ENCODE results near the gene ADCK2. TPM values are rescaled to one million over a fixed set of nuclear protein-coding genes. Genes with fewer than 3 reads are reported as not detected.
A peak's percentile ranks its signal among the peaks of the same experiment; 100 is the strongest.
"Not testable (repeated sequence)": the region's sequence is repeated elsewhere in the genome, so short reads cannot be mapped to it uniquely, and the experiment has no call there.

Gene ADCK2
- total and polyA plus RNA-seq, 5 donors = 11.7 to 17.9 (median 14.8) TPM

DNA sequence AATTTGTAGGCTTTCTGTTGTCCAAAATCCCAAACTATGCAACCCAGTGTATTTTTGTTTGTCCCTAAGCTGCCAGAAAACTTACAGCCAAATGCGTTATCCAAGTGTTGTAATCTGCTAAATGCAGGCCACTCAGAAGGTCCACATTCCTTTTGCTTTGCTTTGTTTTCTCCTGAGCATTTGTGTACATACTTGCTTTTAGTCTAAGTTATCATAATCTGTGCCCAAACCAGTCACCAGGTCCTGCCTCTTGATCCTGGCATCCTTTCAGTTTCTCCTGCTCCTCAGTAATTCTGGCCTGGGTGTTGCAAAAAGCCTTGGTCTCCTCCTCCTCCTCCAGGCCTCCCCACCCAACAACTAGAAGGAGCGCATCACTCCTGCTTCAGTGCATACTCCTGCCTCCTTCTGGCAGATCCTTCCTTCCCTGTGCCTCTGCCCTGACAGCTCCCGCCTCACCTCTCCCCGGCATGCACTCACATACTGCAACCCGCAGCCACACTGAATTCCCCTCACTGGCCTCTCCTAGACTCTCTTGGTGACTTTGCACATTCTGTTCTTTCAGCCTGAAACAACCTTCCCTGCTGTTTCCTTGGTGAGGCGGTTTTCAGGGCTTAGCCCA is 34.5 kb upstream of the ADCK2 start:
- H3K4me3 ChIP-seq (ENCODE audit: low read length) = no peak overlapping the region
- H3K4me1 ChIP-seq (ENCODE audit: control insufficient read depth, insufficient read depth, low read length) = peaks cover 17% of the 10 kb centered on the region
- H3K27me3 ChIP-seq (ENCODE audit: control insufficient read depth, insufficient read depth) = no peaks in the 10 kb centered on the region
- DNase-seq = peak in 2 of 3 donors; percentile 68 to 69
- H3K27ac ChIP-seq (ENCODE audit: low read length) = peak overlapping the region; percentile 62
- intact Hi-C loops (cut with DNase I) = no loop called here
- WGBS = 58% methylated on average over 6 of the region's 6 CpGs
- H3K9me3 ChIP-seq (ENCODE audit: control insufficient read depth, low read length) = no peaks in the 10 kb centered on the region
- ATAC-seq = peak in 1 of 2 donors; percentile 41

DNA sequence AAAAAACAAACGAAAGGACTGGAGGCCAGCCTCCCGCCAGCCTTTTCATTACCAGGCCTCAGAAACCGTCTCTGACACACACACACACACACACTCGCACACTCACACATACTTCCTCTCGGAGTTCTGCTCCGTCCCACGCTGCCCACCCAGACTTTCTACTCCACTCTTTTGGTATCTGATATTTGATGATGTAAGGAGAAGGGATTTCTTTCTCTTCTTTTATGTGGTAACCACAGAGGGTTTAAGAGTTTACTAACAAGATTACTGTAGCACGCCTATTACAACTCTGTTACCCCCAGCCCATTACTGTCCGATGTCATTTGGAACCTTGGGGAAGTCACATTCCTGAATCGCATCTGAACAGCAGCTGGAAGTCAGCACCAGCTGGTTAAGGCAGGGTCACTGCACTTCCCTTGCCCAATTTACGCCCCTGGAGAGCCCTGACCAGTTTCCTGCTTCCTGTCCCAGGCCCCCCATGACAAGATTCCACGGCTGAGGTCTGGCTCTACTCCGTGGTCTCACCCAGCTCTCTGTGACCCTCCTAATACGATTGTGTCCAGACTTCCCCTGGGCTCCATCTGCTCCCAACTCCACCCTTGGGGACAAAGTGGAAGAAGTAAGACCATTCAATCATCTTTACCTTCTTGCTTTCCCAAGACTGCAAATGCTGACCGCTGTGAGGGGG is 33.2 kb upstream of the ADCK2 start:
- 20% methylated on average over 15 of the region's 15 CpGs for WGBS
- Histone ChIP-seq H3K4me1 (ENCODE audit: control insufficient read depth, insufficient read depth, low read length) (peaks cover 17% of the 10 kb centered on the region), H3K27me3 (ENCODE audit: control insufficient read depth, insufficient read depth) (no peaks in the 10 kb centered on the region), H3K4me3 (ENCODE audit: low read length) (peak overlapping the region; percentile 83), H3K9me3 (ENCODE audit: control insufficient read depth, low read length) (no peaks in the 10 kb centered on the region), H3K27ac (ENCODE audit: low read length) (peak overlapping the region; percentile 62)
- intact Hi-C loops (cut with DNase I) = no loop called here
- peak; percentile 47 to 77 (median 76) for DNase-seq
- peak; percentile 32 to 55 for ATAC-seq

DNA sequence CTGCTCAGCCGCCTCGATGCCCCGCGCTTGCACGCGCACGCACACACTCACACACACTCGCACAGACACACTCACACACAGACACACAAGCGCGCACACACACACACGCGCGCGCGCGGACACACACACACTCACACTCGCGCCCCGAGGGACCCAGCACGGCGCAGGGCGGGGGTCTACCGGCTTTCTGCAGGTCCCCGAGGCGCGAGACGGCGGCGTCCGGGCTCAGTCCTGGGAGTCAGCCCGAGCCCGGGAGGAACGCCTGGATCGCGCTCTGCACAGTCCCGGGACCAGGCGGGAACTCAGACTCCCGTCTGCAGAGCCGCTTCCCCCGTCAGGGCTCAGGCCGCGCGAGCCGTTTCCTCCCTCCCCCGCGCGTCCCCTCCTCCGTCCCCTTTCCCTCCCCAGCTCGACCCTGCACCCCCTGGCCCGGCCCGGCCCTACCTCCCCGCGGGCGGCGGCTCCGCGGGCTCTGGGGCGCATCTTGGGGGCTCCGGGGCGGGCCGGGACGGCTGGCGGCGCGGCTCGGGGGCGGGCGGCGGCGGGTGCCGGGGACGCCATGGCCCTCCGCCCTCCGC is 32.6 kb upstream of the ADCK2 start:
- peaks cover 17% of the 10 kb centered on the region for H3K4me1 ChIP-seq (ENCODE audit: control insufficient read depth, insufficient read depth, low read length)
- peak overlapping the region; percentile 80 for H3K27ac ChIP-seq (ENCODE audit: low read length)
- DNase-seq = peak; percentile 51 to 84 (median 84)
- intact Hi-C loops (cut with DNase I) = no loop called here
- H3K27me3 ChIP-seq (ENCODE audit: control insufficient read depth, insufficient read depth) = no peaks in the 10 kb centered on the region
- peak; percentile 55 to 62 for ATAC-seq
- WGBS = under 1% methylated on average over 74 of the region's 74 CpGs
- H3K9me3 ChIP-seq (ENCODE audit: control insufficient read depth, low read length) = no peaks in the 10 kb centered on the region
- peak overlapping the region; percentile 83 for H3K4me3 ChIP-seq (ENCODE audit: low read length)

DNA sequence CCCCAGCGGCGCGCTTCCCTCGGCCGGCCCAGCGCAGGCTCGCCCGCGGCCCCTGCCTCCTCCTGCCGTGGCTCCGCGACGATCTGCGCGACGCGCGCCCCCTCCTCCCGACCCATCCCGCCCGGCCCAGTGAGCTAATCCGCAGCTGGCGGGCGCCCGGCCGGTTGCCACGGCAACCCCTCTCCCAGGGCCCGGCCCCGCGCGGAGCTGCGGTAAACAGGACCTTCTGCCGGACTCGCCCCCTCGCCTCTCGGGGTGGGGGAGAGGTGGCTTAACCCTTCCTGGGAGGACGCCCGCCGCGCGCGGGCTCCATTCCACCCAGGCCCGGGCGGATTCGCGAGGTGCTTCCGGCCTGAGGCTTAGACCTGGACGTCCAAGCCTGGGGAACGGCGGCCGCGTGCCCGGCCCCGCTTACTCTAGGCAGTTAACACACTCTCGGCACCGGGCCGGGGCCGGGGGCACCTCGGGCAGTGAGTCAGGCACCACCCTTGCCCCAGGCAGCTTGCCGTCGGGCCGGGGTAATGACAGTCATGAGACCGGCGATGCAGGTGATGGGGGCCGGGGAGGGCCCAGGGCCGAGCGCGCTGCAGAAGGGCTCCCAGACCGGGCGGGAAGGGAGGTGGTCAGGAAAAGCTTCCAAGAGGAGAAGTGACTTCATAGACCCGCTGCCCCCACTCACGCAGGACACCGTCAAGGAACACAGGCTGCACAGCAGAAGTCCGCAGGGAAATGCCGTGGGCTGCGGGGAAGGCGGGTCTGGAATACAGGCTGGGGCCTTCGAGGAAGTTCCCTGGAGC is 31.8 kb upstream of the ADCK2 start, which contains the start of gene DENND2A:
TSS of gene DENND2A (minus strand) at position 87 of the 797 bp plus-strand sequence. CDS start 38,416 bp downstream, outside the sequence.
- no peaks in the 10 kb centered on the region for H3K27me3 ChIP-seq (ENCODE audit: control insufficient read depth, insufficient read depth)
- intact Hi-C loops (cut with DNase I) = no loop called here

DNA sequence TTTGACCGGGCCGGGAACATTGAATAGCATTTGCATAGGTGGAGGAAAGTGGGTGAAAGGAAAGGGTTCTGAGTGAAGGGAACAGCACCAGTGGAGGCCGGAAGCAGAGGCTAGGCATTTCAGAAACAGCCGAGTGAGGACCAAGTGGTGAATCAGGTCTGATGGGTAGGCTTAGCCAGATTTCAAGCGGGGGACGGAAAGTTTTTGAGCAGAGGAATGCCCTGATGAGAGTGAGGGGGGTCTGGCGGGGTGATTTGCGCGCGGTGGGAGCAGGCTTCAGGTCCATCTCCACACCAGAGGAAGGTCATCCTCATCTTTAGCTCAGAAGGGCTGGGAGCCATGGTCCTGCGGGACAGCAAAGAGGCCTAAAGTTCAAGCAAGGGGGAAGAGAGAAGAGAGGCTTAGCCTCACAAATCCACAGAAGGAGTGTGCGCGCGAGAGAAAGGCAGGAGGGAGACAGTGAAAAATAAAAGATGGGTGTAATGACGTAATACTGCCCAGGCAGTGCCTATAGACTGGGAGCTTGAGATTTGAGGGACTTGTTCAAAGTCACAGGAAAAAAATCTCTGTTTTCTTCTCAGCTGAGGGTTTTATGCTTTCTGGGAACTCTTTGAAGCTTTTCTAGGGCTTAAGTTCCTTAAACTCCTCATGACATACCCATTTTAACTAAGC is 31.1 kb upstream of the ADCK2 start:
- intact Hi-C loops (cut with DNase I) = no loop called here
- Histone ChIP-seq H3K27me3 (ENCODE audit: control insufficient read depth, insufficient read depth) (no peaks in the 10 kb centered on the region), H3K4me1 (ENCODE audit: control insufficient read depth, insufficient read depth, low read length) (peaks cover 5% of the 10 kb centered on the region), H3K4me3 (ENCODE audit: low read length) (peak overlapping the region; percentile 83), H3K27ac (ENCODE audit: low read length) (peak overlapping the region; percentile 80), H3K9me3 (ENCODE audit: control insufficient read depth, low read length) (no peaks in the 10 kb centered on the region)
- no peak for ATAC-seq
- DNase-seq = no peak
- 51% methylated on average over 15 of the region's 15 CpGs for WGBS

More for the DNA sequence above, 31.8 kb upstream of the ADCK2 start, which contains the start of gene DENND2A:
- Histone ChIP-seq H3K4me1 (ENCODE audit: control insufficient read depth, insufficient read depth, low read length) (peaks cover 10% of the 10 kb centered on the region), H3K4me3 (ENCODE audit: low read length) (peak within 1 kb of the TSS; percentile 83), H3K27ac (ENCODE audit: low read length) (peak within 1 kb of the TSS; percentile 80), H3K9me3 (ENCODE audit: control insufficient read depth, low read length) (no peaks in the 10 kb centered on the region)
- 4% methylated on average over 78 of the region's 78 CpGs for WGBS
- DNase-seq = peak; percentile 82 to 93 (median 93)
- peak; percentile 67 to 78 for ATAC-seq

DNA sequence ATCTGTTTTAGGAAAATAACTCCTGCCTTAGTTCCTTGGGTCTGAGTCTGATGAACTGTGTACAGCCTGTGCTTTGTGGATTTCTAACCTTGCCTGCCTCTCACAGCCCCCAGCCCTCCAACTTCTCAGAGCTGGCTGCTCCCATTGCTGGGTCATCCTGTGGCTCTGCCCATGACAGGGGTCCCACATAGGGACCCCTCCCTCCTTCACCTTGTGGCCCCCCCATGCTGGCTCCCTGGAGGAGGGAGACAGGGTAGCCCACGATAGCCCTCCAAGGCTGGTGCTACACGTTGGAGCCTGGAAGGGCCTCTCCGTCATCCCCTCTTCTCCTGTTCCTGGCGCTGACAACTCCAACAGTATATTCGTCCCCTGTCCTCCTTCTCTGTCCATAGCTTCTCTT is 29.3 kb upstream of the ADCK2 start:
- intact Hi-C loops (cut with DNase I) = no loop called here
- H3K9me3 ChIP-seq (ENCODE audit: control insufficient read depth, low read length) = no peaks in the 10 kb centered on the region
- H3K4me3 ChIP-seq (ENCODE audit: low read length) = no peak overlapping the region
- no peak for ATAC-seq
- peaks cover 4% of the 10 kb centered on the region for H3K4me1 ChIP-seq (ENCODE audit: control insufficient read depth, insufficient read depth, low read length)
- no peaks in the 10 kb centered on the region for H3K27me3 ChIP-seq (ENCODE audit: control insufficient read depth, insufficient read depth)
- DNase-seq = no peak
- H3K27ac ChIP-seq (ENCODE audit: low read length) = no peak overlapping the region
- WGBS = 89% methylated on average over 5 of the region's 5 CpGs

DNA sequence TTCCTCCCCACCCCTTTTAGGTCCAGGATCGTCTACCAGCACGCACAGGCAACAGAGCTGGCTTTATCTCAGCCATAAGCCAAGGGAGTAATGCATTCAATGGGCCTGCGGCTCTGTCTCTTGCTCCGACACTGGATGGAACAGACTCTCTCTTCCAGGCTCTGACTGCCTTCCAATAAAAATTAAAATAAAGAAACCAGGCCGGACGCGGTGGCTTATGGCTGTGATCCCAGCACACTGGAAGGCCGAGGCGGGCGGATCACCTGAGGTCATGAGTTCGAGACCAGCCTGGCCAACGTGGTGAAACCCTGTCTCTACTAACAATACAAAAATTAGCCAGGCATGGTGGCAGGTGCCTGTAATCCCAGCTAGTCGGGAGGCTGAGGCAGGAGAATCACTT is 28.0 kb upstream of the ADCK2 start:
- H3K4me3 ChIP-seq (ENCODE audit: low read length); H3K27ac ChIP-seq (ENCODE audit: low read length); H3K4me1 ChIP-seq (ENCODE audit: control insufficient read depth, insufficient read depth, low read length); ATAC-seq; DNase-seq; H3K27me3 ChIP-seq (ENCODE audit: control insufficient read depth, insufficient read depth); H3K9me3 ChIP-seq (ENCODE audit: control insufficient read depth, low read length); intact Hi-C loops (cut with DNase I): not testable (repeated sequence)
- WGBS = 91% methylated on average over 13 of the region's 13 CpGs

DNA sequence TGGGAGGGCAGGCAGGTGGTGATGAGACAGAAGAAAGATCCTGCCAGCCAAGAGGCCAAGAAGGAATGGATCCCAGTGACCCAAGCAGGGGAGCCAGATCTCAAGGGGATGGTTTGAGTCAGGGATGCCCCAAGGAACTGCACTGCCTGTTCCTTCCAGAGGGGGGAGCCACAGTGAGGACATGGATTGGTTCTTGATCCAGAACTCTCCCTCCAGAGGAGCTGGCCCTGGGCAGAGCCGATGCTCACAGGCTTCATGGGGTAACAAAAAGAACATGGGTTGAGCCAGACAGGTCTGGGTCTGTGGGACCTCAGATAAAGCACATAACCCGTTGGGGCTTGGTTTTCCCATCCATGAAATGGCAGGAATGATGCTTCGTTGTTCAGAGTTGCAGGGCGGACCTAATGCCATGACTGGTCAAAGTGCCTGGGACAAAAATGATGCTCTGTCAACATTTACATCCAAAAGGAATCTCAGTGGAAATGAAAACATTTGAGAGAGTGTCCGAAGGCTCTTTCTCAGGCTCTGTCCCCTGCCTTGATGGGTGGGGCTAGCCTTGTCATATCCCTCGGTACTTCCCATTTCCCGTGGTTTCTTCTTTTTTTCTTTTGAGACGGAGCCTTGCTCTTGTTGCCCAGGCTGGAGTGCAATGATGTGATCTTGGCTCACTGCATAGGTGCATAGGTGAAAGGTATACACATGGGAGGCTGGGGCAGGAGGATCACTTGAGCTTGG is 27.4 kb upstream of the ADCK2 start:
- no peak overlapping the region for H3K27ac ChIP-seq (ENCODE audit: low read length)
- H3K4me1 ChIP-seq (ENCODE audit: control insufficient read depth, insufficient read depth, low read length) = no peaks in the 10 kb centered on the region
- no peaks in the 10 kb centered on the region for H3K9me3 ChIP-seq (ENCODE audit: control insufficient read depth, low read length)
- no peak for DNase-seq
- no peak for ATAC-seq
- intact Hi-C loops (cut with DNase I) = no loop called here
- no peak overlapping the region for H3K4me3 ChIP-seq (ENCODE audit: low read length)
- no peaks in the 10 kb centered on the region for H3K27me3 ChIP-seq (ENCODE audit: control insufficient read depth, insufficient read depth)
- WGBS = 79% methylated on average over 8 of the region's 8 CpGs

DNA sequence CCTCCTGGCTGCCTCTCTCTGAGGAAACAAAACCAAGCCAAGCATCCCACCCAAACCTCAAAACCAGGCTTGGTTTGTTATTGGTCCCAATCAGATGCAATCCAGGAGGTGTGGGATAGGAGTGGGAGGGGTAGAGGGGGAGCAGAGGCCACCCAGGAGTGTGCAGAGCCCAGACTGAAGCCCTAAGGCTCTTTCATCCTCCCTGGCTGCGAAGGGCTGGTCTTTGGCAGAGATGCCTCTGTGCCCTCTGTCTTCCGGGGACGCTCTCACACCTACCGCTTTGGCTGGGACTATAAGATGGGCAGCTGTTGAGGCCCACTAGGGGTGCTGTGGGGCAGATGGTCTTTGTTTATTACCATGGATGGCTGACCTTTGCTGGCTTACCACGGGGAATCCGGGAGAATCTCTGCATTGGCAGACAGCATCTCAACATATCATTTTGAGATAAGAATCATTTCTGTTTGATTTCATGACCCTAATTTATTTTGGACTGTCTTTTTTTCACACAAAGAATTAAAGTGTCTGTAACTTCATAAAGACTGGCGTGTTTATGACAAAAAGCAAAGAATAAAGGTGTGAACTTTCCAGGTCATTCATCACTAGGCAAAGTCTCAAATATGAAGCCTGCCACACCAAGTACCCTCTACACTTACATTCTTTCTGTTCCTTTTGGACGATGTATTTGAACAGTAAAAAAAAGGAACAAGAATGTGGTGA is 25.7 kb upstream of the ADCK2 start:
- no peaks in the 10 kb centered on the region for H3K4me1 ChIP-seq (ENCODE audit: control insufficient read depth, insufficient read depth, low read length)
- intact Hi-C loops (cut with DNase I) = no loop called here
- 27% methylated on average over 8 of the region's 8 CpGs for WGBS
- ATAC-seq (peak; percentile 67 to 70), DNase-seq (no peak)
- no peaks in the 10 kb centered on the region for H3K27me3 ChIP-seq (ENCODE audit: control insufficient read depth, insufficient read depth)
- H3K27ac ChIP-seq (ENCODE audit: low read length) = no peak overlapping the region
- H3K9me3 ChIP-seq (ENCODE audit: control insufficient read depth, low read length) = no peaks in the 10 kb centered on the region
- no peak overlapping the region for H3K4me3 ChIP-seq (ENCODE audit: low read length)

All from right cardiac atrium (tissue), 5 donors.